ENCODE measurements around the gene FAM200A. TPM values are rescaled to one million over a fixed set of nuclear protein-coding genes. Genes with fewer than 3 reads are reported as not detected.
A peak's percentile ranks its signal among the peaks of the same experiment; 100 is the strongest.

The FAM200A gene
- total and polyA plus RNA-seq, 2 of the 13 experiments (the other 11 are each of a cell fraction or from before 2014, with no cell fraction given), result 4.7 to 6.3 TPM

- TF ChIP-seq TRIM22 (IDR thresholded peaks at IDR 0.05) (no peak), JUND (CRISPR knock-in tag; IDR thresholded peaks at IDR 0.05) (no peak), TBP (CRISPR knock-in tag; IDR thresholded peaks at IDR 0.05) (no peak), THRA (CRISPR knock-in tag; IDR thresholded peaks at IDR 0.05; ENCODE audit: borderline replicate concordance) (no peak), ATF3 (CRISPR knock-in tag; IDR thresholded peaks at IDR 0.05) (no peak), MAFK (conservative IDR thresholded peaks at IDR 0.05 in 1 of 2, IDR thresholded peaks at IDR 0.05 in 1 of 2; ENCODE audit: low read length in 2 of 2) (no peak), NFYC (CRISPR knock-in tag; IDR thresholded peaks at IDR 0.05) (peak; percentile 94), POLR2A (IDR thresholded peaks at IDR 0.05; ENCODE audit: insufficient read depth in 1 of 2, low read depth in 2 of 2, low read length in 2 of 2) (peak; percentile 85 to 91), SALL1 (CRISPR knock-in tag; IDR thresholded peaks at IDR 0.05) (peak; percentile 59), HIC2 (CRISPR knock-in tag; IDR thresholded peaks at IDR 0.05; ENCODE audit: low read depth) (no peak), RBFOX2 (IDR thresholded peaks at IDR 0.05; ENCODE audit: low read depth, low read length) (peak; percentile 62), RNF2 (conservative IDR thresholded peaks at IDR 0.05; ENCODE audit: low read depth) (no peak), ZNF180 (CRISPR knock-in tag; IDR thresholded peaks at IDR 0.05; ENCODE audit: borderline replicate concordance, low read depth) (no peak), ZNF792 (CRISPR knock-in tag; IDR thresholded peaks at IDR 0.05) (no peak), ATF1 (CRISPR knock-in tag; IDR thresholded peaks at IDR 0.05) (peak; percentile 82), FOXJ3 (CRISPR knock-in tag; IDR thresholded peaks at IDR 0.05; ENCODE audit: borderline replicate concordance) (no peak), HNF4G (IDR thresholded peaks at IDR 0.05; ENCODE audit: borderline replicate concordance, low read depth, low read length) (no peak; the same call in 1 of the 2 replicates), HNF4G (CRISPR knock-in tag; IDR thresholded peaks at IDR 0.05; ENCODE audit: borderline replicate concordance, low read depth) (no peak), MXD4 (CRISPR knock-in tag; IDR thresholded peaks at IDR 0.05) (peak; percentile 48)
- TF ChIP-seq, protein P1, sequence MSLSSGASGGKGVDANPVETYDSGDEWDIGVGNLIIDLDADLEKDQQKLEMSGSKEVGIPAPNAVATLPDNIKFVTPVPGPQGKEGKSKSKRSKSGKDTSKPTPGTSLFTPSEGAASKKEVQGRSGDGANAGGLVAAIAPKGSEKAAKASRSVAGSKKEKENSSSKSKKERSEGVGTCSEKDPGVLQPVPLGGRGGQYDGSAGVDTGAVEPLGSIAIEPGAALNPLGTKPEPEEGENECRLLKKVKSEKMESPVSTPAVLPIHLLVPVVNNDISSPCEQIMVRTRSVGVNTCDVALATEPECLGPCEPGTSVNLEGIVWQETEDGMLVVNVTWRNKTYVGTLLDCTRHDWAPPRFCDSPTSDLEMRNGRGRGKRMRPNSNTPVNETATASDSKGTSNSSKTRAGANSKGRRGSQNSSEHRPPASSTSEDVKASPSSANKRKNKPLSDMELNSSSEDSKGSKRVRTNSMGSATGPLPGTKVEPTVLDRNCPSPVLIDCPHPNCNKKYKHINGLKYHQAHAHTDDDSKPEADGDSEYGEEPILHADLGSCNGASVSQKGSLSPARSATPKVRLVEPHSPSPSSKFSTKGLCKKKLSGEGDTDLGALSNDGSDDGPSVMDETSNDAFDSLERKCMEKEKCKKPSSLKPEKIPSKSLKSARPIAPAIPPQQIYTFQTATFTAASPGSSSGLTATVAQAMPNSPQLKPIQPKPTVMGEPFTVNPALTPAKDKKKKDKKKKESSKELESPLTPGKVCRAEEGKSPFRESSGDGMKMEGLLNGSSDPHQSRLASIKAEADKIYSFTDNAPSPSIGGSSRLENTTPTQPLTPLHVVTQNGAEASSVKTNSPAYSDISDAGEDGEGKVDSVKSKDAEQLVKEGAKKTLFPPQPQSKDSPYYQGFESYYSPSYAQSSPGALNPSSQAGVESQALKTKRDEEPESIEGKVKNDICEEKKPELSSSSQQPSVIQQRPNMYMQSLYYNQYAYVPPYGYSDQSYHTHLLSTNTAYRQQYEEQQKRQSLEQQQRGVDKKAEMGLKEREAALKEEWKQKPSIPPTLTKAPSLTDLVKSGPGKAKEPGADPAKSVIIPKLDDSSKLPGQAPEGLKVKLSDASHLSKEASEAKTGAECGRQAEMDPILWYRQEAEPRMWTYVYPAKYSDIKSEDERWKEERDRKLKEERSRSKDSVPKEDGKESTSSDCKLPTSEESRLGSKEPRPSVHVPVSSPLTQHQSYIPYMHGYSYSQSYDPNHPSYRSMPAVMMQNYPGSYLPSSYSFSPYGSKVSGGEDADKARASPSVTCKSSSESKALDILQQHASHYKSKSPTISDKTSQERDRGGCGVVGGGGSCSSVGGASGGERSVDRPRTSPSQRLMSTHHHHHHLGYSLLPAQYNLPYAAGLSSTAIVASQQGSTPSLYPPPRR (CRISPR knock-in tag; IDR thresholded peaks at IDR 0.05; ENCODE audit: borderline replicate concordance), result no peak
These were observed 47.2 kb downstream of the FAM200A start, which contains the start of gene ZKSCAN5 (continued) for GRCh38 chr7:99504603-99505323.

Measured in HepG2 (cell line).